Prostate gland (tissue), 2 donors: ENCODE measurements around the gene CHP2.

Source experiments
- POLR2A ChIP-seq: fragments of 450-650 bp; IDR thresholded peaks from one replicate; pipeline ENCODE4 v1.6.1; 2016; ENCODE audit warnings: antibody characterized with exemption, mild to moderate bottlenecking
- POLR2AphosphoS5 ChIP-seq: sonication (generic); formaldehyde crosslinking; IDR thresholded peaks from one replicate; pipeline ENCODE4 v1.6.1; 2017; ENCODE audit warnings: antibody characterized with exemption
- TF ChIP-seq, protein P1 (sequence below), 4 experiments: fragments of 200-600 bp in 2 of 4; fragments of 450-650 bp in 2 of 4; sonication (generic) in 2 of 4; IDR thresholded peaks; 1 replicate in 3 of 4; 2 replicates in 1 of 4; pipeline ENCODE4 v1.5.1; 2016 to 2019; ENCODE audit warnings: antibody characterized with exemption in 4 of 4, mild to moderate bottlenecking in 2 of 4, moderate library complexity in 2 of 4

GRCh38 chr16:23734176-23734893, 20.5 kb upstream of the CHP2 start:
- TF ChIP-seq, protein P1, sequence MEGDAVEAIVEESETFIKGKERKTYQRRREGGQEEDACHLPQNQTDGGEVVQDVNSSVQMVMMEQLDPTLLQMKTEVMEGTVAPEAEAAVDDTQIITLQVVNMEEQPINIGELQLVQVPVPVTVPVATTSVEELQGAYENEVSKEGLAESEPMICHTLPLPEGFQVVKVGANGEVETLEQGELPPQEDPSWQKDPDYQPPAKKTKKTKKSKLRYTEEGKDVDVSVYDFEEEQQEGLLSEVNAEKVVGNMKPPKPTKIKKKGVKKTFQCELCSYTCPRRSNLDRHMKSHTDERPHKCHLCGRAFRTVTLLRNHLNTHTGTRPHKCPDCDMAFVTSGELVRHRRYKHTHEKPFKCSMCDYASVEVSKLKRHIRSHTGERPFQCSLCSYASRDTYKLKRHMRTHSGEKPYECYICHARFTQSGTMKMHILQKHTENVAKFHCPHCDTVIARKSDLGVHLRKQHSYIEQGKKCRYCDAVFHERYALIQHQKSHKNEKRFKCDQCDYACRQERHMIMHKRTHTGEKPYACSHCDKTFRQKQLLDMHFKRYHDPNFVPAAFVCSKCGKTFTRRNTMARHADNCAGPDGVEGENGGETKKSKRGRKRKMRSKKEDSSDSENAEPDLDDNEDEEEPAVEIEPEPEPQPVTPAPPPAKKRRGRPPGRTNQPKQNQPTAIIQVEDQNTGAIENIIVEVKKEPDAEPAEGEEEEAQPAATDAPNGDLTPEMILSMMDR (IDR thresholded peaks at IDR 0.05), result no peak
- no peak for TF ChIP-seq POLR2A
- TF ChIP-seq POLR2AphosphoS5, result no peak
